HG02852 (cell line): ENCODE results near the gene TMEM202.
"Not testable (repeated sequence)": the region's sequence is repeated elsewhere in the genome, so short reads cannot be mapped to it uniquely, and the experiment has no call there.

Experiments
- ATAC-seq: cut with Tn5 transposase; IDR thresholded peaks from one replicate; pipeline ENCODE4 v1.9.1; 2021; ENCODE audit warnings: mild to moderate bottlenecking, moderate library complexity; ENCODE audit not compliant: unreplicated experiment

The TMEM202 gene

DNA sequence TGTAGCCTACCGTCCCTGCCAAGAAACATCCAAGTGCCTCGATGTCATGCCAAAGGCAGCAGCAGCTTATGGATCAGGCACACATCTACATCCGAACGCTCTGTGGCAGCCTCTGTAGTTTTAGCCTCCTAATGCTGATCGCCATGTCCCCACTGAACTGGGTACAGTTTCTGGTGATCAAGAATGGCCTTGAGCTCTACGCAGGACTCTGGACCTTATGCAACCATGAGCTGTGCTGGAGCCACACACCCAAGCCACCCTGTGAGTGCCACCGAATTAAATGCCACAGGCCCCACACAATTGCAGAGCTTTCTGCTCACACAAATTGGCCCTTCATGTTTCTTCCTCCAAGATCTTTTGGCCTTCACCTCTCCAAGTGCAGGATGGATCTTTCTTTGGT lies 543 bp downstream of the TMEM202 start:
- ATAC-seq: no peak

DNA sequence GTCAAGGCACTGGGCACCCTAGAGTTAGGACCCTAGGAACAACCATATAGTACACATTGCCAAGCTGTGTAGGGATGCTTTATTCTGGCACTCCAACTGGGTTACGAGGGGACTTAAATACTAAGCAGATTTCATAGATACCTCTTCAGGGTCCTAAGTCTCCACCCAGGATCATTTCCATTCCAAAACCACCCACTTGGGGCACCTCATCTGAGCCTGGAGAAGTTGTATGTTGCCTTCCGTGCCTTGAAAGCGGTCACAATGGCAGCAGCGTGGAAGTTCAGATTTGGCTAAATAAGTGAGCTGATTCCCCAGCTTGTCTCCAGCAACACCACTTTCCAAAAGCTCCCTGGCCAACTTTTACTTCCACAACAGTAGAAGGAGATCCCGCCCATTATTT lies 4.6 kb downstream of the TMEM202 start:
- ATAC-seq: no peak

DNA sequence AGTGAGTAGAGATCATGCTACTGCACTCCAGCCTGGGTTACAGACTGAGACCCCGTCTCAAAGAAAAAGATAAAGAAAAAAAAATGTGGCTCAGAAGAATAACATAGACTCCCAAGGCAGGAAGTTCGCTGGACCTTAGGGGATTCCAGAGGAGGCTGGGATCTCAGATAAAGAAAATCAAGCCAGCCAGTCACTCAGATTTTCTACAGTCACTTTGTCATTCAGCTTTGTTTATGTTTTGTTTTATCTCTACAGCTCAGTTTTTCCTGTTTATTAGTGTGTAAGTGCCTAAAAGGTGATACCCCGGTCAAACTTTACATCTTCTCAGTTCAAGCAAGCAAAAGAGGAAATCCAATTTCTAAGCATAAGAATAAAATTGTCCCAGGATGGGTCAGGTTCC lies 6.3 kb downstream of the TMEM202 start:
- no peak for ATAC-seq

DNA sequence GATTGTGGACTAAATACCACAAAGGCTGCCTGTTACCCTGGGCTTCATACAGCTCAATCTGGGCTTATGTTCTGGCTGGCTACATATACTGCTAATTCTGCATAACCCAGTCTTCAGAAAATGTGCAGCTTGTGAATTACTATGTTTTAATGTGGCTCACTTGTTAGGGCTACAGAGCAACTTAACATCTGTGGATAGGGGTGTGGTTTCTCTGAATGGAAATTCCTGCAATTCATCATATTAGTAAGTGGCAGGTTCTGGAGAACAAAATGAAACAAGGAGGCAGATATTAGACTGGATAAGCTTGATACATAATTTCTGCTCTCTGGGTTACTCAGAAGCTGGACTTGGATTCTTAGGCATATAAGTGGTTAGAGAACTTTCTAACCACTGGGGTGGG lies 6.7 kb downstream of the TMEM202 start:
- ATAC-seq: no peak

GRCh38 chr15:72406936-72407335 lies 8.8 kb downstream of the TMEM202 start:
- ATAC-seq: no peak

DNA sequence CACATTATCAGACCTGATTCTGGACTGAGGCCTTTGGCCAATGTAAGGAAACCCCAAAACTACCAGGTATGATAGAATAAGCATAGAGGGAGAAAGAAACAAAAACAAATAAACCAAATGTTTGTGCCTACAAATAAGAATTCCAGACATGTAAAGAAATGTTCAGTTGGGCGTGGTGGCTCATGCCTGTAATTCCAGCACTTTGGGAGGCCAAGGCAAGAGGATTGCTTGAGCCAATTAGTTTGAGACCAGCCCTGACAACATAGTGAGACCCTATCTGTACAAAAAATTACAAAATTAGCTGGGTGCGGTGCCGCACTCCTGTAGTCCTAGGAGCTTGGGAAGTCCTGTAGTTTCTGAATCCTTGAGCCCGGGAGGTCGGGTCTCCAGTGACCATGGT lies 13.0 kb downstream of the TMEM202 start:
- no peak for ATAC-seq

DNA sequence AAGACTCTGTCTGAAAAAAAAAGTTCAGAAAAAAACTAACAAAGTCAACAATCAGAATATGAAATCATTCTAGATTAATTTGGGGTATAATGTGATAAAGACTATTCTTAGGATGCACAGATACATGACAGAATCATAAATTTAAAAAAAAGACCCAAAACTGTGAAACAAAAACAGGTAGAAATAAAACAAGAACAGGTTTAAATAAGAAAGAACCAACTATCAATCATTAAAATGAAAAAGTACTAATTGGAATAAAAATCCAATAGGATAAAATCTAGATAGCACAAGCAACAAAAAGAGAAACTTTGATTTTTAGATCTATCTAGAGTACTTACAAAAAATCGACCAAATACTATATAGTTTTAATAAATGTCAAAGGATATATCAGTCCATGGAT lies 13.4 kb downstream of the TMEM202 start:
- ATAC-seq: no peak

- not testable (repeated sequence) for ATAC-seq
These were observed 15.2 kb downstream of the TMEM202 start for GRCh38 chr15:72413337-72413736.

DNA sequence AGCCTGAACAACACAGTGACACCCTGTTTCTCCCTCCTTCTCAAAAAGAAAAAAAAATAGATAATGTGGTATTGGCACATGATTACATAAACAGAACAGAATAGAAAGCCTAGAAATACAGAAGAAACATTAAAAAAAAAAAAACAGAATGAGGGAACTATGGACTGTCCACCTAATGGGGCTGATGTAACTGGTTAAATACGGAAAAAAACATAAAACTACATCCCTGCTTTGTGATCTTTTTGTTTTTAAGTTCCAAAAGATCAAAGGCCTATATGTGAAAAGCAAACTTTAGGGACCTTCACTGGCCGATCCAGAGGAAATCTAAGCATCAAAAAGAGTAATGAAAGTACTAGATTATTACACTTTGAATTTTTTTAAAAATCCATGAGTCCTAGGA lies 17.2 kb downstream of the TMEM202 start:
- no peak for ATAC-seq

GRCh38 chr15:72419768-72420167 lies 21.7 kb downstream of the TMEM202 start:
- not testable (repeated sequence) for ATAC-seq

DNA sequence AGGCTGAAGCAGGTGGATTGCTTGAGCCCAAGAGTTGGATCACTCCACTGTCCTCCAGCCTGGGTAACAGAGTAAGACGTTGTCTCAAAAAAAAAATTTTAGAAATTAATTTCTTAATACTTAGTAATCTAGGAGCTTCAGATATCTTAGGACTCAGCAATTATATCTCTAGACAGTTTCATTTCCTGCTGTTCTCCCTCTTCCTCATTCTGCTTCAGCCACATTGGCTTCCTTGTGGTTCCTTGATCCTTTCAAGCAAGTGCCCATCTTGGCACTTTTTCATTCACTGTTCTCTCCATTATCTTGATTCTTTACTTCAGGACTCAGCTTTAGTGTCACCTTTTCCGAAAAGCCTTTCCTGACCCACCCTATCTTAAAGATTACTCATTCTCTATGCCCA lies 22.5 kb downstream of the TMEM202 start:
- no peak for ATAC-seq

GRCh38 chr15:72421484-72421883 lies 23.4 kb downstream of the TMEM202 start:
- no peak for ATAC-seq

DNA sequence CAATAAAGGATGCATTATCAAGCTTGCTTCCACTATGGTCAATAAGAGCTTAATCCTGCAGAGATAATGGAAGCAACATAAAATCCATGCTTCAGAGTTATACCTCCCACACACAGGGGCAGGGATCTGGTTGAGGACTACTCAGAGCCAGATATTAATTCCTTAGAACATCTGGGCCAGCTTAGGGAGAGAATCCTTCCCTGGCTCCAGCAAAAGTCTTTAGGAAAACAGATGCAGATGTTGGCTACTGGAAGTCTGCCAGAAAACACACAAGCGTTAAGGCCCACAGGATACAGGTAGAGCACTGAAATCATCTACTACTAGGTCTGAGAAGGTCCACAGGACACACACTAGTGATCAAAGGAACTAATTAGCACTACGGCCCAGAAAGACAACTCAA lies 25.2 kb downstream of the TMEM202 start:
- no peak for ATAC-seq

- no peak for ATAC-seq
These were observed 28.6 kb downstream of the TMEM202 start for GRCh38 chr15:72426753-72427152.

- no peak for ATAC-seq
These were observed 39.7 kb downstream of the TMEM202 start for GRCh38 chr15:72437650-72438316.

DNA sequence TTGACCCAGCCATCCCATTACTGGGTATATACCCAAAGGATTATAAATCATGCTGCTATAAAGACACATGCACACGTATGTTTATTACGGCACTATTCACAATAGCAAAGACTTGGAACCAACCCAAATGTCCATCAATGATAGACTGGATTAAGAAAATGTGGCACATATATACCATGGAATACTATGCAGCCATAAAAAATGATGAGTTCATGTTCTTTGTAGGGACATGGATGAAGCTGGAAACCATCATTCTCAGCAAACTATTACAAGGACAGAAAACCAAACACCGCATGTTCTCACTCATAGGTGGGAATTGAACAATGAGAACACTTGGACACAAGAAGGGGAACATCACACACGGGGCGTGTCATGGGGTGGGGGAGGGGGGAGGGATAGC lies 44.7 kb downstream of the TMEM202 start:
- ATAC-seq: not testable (repeated sequence)

DNA sequence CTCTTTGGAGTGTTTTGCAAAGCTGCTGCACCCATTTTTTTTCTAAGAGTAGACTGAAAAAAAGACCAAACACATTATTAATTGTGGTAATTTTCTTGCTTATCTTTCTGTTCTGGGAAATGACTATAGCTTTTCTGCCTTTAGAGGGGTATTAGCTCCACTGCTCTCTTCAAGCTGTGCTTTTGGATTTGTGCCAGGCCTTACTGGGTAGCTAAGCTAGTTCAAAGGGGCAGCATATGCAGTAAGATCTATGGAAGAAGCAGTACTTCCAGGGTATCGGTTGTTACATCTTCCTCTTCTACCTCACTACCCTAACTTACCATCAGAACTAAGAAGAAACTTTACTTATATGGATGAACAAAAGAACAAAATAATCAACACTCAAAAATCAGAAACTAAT lies 47.3 kb downstream of the TMEM202 start:
- ATAC-seq: no peak

- ATAC-seq: no peak
These were observed 52.7 kb downstream of the TMEM202 start for GRCh38 chr15:72450805-72451204.

GRCh38 chr15:72451224-72451623 lies 53.1 kb downstream of the TMEM202 start:
- ATAC-seq: no peak

- ATAC-seq: no peak
These were observed 58.6 kb downstream of the TMEM202 start for GRCh38 chr15:72456684-72457083.
